ENCODE measurements around the gene TNKS1BP1.
A peak's percentile ranks its signal among the peaks of the same experiment; 100 is the strongest.
"Not testable (repeated sequence)": the region's sequence is repeated elsewhere in the genome, so short reads cannot be mapped to it uniquely, and the experiment has no call there.

The TNKS1BP1 gene, protein sequence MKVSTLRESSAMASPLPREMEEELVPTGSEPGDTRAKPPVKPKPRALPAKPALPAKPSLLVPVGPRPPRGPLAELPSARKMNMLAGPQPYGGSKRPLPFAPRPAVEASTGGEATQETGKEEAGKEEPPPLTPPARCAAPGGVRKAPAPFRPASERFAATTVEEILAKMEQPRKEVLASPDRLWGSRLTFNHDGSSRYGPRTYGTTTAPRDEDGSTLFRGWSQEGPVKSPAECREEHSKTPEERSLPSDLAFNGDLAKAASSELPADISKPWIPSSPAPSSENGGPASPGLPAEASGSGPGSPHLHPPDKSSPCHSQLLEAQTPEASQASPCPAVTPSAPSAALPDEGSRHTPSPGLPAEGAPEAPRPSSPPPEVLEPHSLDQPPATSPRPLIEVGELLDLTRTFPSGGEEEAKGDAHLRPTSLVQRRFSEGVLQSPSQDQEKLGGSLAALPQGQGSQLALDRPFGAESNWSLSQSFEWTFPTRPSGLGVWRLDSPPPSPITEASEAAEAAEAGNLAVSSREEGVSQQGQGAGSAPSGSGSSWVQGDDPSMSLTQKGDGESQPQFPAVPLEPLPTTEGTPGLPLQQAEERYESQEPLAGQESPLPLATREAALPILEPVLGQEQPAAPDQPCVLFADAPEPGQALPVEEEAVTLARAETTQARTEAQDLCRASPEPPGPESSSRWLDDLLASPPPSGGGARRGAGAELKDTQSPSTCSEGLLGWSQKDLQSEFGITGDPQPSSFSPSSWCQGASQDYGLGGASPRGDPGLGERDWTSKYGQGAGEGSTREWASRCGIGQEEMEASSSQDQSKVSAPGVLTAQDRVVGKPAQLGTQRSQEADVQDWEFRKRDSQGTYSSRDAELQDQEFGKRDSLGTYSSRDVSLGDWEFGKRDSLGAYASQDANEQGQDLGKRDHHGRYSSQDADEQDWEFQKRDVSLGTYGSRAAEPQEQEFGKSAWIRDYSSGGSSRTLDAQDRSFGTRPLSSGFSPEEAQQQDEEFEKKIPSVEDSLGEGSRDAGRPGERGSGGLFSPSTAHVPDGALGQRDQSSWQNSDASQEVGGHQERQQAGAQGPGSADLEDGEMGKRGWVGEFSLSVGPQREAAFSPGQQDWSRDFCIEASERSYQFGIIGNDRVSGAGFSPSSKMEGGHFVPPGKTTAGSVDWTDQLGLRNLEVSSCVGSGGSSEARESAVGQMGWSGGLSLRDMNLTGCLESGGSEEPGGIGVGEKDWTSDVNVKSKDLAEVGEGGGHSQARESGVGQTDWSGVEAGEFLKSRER (N-terminal part only)

DNA sequence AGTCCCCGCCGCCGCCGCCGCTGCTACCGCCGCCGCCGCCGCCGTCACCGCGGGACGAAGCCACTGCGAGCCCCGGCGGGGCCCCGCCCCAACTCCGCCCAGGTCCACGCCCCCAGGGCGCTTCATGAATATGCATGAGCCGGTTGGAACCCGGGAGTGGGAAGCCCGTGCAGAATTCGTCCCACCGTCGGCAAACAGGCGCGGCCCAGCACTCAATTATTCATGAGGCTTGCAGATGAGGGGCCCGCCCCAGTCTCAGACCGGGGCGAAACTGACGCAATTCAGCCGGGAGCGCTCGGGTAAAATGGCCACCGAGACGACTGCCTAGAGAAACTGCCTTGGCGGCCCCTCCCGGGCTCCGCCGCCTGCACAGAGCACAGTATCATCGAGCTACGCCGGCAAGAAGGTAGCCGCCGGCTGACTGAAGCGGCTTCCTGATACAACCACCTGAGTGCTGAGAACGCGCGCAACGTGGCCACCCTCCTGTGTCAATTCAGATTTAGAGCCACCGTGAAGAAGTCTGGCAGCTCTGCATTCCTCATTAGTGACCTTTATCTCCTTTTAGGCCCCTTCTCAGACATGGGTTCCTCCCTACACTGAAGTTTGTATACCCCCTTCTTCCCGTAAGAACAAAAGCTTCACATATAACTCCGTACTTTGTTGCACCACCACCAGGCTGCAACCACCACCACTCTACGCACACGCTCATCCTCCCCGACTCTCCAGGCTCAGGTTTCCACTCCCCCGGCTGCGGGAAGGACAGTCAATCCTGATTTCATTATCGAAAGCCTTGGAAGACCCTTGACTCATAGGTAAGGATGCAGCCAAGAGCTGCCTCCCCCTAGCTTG lies at the start of gene TNKS1BP1:
Gene TNKS1BP1 (minus strand): TSS at position 67 of the 849 bp plus-strand sequence. CDS start 3,067 bp downstream, outside the sequence.
- DNase-seq (ENCODE audit: low spot score): peak; percentile 97

DNA sequence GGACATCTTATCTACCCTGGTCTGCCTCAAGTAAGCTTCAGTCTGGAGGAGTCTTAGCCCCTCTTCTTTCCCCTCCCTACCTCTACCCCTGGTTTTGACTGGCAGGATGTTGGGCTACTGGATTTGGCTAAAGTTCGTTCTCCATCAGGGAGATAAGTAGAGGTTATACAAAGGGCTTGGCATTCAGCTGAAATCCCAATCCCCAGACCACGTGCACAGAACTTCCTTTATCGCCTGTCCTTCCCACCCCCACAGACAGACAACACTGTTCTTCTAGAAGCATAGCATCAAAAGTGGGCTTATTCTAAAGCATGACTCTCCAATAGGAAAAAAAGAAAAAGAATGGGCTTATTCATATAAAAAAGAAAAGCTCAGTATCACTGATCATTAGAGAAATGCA lies 48.4 kb upstream of the TNKS1BP1 start:
- no peak for DNase-seq (ENCODE audit: low spot score)

DNA sequence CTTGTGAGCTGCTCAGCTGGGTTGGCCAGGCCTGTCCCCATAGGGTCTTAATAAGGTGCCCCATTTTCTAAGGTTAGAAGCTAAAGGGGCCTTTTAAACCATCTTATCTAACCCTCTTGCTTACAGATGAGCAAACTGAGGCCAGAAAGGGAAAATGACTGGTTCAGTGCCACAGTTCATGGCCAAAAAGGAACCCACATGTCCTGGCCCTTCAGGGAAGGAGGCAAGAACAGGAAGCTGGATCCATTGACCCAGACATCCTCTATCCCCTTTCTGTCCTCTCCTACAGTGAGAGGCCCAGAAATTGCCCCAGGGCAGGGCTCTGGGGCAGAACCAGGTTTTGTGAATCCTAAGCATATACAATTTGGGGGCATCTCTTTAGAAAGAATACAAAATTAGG lies 46.2 kb upstream of the TNKS1BP1 start:
- no peak for DNase-seq (ENCODE audit: low spot score)

DNA sequence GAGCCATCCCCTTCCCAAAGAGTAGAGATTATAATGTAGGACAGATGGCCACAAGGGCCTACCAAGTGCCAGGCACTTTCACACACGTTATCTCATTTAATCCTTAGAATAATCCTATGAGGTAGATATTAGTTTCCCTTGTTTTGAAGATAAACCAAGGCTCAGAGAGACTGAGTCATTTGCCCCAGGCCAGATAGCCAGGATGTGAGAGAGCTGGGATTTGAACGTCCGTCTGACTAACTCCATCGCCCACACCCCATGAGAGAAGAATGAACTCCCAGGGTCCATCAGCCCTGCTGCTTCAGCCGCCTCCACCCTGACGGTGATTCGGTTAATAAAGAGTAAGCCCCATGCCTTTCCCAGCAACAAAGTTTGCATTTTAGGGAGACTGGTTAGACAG lies 45.5 kb upstream of the TNKS1BP1 start:
- DNase-seq (ENCODE audit: low spot score): no peak

DNA sequence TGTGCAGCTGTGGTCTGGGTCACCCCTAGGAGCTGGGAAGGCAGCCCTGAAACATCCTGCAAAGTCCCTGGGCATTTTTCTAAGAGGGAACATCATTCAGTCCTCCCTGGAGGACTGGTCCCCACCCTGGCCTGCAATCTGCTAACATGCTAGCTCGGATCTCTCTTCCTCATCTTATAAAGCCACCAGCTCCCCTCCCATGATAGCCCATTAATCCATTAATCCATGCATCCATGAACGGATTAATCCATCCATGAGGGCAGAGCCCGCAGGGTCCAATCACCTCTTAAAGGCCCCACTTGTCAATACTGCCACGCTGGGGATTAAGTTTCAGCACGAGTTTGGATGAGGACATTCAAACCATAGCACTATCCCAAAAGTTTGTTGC lies 44.1 kb upstream of the TNKS1BP1 start:
- DNase-seq (ENCODE audit: low spot score): no peak

DNA sequence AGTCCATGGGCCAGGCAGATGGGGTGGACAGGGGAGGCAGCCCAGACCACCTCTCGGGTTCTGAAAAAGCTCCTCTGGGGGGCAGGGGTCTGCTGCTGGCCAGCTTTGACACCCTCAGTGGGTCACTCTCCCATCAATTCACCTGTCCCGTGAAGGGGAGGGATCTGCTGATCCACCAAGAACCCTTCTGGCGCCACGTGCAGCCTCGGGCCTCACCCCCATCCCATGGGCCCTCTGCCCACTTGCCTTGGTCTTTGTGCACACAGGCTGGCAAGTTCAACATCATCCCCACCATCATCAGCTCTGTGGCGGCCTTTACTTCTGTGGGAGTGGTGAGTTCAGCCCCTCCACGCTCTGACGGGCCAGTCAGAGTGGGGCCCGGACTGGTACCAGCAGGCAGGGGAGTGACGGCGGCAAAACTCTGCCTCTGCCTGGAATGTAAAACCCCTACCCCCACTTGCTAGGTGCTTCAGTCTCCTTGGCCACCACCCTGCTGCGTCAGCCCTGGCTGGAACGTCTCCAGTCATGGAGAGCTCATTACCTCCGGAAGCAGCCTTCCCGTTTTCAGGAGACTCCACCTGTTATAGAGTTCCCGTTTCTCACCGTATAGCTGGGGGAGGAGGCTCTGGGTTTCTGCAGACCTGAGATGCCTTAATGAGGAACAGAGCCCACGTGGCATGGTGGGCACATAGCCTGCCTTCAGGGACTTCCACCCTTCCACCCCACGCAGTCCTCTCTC lies 43.5 kb upstream of the TNKS1BP1 start:
- DNase-seq (ENCODE audit: low spot score): no peak

DNA sequence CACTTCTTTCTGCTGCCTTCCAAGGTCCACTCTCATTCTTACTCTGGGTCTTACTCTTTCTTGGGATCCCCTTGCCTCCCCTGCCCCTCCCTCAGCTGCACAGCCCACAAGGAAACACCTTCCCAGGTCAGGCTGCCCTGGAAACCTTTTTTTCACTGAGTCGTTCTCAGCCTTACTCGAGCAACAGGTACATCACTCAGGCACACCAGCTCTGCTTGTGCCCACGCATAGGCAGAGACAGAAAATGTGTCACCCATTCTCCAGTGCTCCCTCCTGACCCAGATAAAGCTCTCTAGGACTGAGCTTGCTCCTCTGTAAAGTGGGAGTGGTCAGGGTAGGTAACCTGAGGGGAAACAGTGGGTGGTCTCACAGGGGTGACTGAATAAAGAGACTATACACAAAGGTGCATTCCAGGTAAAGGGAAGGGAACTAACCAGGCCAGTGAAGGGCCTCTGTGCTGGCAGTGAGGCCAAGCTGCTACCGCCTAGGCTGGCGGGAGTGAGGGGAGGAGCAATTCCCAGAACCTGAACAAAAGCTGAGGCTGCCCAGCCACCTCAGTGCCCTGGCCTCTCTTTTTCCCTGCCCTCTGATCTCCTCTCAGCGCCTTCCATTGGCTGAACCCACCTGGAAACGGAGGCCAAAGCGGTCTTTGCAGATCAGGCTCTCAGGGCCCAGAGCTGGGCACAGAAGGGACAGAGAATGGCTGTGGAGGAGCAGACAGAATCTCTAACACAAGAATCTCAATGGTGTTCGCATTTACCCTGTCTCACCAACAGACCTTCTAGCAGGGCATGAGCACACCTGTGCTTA lies 40.3 kb upstream of the TNKS1BP1 start:
- DNase-seq (ENCODE audit: low spot score): no peak

DNA sequence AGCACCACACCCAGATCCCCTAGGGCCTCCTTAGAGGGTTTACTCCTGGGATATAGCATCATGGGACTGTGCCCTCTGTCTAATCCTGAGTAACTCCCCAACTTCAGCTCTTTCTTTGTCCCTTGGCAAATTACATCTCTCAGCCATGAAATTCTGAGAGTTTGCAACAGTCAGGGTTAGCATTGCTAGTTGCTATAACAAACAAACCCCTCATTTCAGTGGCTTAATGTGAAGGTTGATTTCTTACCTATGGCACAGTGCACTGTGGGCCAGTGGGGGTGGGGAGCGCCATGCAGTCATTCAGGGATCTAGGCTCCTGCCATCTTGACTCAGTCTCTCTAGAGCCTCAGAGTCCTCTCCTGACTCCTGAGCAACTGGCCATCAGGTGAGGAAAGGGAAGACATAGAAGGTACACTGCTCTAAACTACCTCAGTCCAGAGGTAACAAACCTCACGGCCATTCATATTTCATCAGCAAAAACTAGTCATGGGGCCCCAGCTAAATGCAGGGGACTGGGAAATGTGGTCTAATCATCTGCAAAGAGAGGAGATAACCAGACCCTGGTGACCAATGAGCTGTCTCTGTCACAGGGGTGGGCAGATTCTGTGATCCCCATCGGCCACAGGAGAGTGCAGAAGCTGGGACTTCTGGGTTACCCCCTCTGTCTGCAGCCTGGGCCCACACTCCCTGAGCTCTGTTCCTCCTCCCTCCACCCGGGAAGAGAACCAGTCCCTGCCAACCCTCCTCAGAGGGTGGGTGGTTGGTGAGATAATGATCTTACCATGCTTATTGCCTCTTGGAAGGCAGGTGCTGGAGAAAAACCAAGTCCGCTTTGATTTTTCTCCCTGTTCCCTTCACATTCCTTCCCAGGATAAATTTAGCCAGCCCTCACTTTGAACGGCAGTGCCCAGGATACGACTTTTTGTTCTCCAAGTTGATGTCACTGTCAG lies 38.7 kb upstream of the TNKS1BP1 start:
- no peak for DNase-seq (ENCODE audit: low spot score)

DNA sequence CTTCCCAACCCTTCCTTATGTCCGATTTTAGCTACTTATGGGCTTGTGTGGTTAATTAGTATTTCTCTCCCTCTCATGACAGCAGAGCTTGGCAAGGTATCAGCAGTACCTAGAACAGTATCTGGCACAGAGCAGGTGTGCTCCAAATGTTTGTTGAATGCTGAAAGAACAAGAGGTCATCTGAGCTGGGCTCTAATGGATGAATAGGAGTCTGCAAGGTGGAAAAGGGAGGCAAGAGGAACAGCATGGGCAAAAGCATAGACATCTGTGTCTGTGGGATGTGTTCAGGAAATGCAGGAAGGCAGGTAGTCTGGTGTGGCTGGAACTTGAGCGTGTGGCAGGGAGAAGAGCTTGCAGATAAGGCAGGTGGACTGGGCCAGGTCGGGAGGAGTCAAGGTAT lies 37.2 kb upstream of the TNKS1BP1 start:
- DNase-seq (ENCODE audit: low spot score): no peak

DNA sequence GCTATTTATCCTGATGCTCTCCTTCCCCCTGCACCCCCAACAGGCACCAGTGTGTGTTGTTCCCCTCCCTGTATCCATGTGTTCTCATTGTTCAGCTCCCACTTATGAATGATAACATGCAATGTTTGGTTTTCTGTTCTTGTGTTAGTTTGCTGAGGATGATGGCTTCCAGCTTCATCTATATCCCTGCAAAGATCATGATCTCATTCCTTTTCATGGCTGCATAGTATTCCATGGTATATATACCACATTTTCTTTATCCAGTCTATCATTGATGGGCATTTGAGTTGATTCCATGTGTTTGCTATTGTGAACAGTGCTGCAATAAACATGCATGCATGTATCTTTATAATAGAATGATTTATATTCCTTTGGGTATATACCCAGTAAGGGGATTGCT lies 36.7 kb upstream of the TNKS1BP1 start:
- not testable (repeated sequence) for DNase-seq (ENCODE audit: low spot score)

DNA sequence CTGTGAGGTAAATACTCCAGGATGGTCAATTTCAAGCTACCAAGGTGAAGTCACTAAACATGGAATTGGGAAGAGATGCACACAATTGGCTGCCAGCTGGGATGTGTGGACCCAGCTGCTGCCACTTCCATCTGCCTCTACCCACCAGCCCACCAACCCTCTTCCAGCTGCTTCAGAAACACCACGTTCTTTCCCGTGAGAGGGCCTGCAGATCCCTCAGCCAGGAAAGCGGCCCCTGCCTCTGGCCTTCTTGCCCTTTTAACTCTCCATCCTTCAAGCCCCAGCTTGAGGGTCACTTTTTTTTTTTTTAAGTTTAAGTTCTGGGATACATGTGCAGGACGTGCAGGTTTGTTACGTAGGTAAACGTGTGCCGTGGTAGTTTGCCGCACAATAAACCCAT lies 36.2 kb upstream of the TNKS1BP1 start:
- DNase-seq (ENCODE audit: low spot score): no peak

DNA sequence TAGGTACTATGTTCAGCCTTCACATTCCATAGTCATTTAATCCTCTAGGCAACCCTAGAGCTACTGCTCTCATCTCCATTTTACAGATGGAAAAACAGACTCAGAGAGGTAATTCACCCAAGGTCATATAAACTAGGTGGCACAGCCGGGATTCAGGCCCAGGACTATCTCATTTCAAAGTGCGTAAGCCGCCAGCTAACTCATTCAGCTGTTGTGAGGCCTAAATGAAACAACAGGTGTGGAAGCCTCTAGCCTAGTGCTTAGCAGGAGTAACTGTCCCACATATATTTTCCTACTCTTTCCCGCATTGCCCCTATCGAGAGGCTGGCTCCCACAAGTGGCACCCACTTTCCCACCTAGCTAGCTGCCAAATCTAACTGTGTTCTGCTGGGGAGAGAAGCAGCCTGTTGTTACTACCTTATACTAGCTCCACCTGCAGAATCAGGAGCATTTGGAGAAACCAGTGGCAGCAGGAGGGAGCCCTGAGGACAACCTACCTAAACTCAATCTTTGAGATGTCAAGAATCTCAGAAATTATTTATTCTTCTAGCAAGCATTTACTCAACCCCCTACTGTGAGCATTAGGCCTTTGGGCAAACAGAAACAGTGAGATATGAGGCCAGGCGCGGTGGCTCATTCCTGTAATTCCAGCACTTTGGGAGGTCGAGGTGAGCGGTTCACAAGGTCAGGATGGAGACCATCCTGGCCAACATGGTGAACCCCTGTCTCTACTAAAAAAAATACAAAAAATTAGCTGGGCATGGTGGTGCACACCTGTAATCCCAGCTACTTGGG lies 35.3 kb upstream of the TNKS1BP1 start:
- DNase-seq (ENCODE audit: low spot score): no peak

DNA sequence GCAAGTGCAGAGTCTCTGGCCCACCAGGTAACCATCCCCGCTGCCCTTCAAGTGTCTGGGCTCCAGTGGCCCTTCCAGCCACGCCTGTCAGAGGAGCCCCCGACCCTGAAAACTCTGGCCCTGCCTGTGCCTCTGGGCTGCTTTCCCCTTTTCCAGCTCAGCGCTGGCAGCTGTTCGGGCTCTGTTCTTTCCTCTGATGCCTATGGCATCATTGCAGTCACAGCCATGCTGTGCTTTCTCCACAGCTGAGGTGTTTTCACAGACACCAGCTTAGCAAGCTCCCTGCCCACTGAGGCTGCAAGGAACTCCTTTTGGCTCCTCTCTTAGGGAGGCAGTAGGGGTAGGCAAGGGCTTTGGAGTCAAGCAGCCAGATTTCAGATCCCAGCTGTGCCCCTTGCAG lies 34.6 kb upstream of the TNKS1BP1 start:
- no peak for DNase-seq (ENCODE audit: low spot score)

DNA sequence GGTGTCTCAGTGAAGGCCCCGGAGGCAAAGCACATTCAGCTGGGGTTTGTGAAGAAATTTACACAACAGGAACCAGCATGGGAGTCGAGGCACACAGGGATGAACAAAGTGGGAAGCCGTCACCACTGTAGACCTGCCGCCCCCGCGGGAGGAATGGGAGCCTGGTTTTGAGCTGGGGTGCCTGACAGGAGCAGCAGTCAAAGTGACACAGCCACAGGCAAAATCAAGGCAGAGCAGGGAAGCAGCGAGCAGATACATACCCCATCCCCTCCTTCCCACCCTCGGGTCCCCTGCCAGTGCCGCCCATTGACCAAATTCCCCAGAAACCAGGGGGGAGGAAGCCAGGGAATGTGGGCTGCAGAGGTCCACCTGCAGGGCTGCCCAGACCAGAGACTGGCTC lies 34.2 kb upstream of the TNKS1BP1 start:
- no peak for DNase-seq (ENCODE audit: low spot score)

DNA sequence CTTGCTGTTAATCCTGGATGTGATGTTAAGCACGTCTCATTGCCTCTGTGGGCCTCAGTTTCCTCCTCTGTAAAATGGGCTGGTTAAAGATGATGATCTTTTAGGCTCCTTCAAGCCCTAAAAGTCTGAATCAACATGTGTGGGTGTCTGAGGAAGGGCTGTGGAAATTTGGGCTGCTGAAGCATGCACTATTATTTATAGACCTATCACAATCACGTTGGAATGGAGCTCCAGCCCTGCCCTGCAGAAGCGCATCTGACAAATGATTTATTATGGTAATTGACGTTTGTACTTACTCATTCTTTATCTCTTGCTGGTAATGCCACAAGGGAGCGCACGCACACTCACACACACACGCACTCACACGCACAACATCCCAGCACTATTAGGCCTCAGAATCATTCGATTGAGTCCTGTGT lies 33.8 kb upstream of the TNKS1BP1 start:
- DNase-seq (ENCODE audit: low spot score): no peak

DNA sequence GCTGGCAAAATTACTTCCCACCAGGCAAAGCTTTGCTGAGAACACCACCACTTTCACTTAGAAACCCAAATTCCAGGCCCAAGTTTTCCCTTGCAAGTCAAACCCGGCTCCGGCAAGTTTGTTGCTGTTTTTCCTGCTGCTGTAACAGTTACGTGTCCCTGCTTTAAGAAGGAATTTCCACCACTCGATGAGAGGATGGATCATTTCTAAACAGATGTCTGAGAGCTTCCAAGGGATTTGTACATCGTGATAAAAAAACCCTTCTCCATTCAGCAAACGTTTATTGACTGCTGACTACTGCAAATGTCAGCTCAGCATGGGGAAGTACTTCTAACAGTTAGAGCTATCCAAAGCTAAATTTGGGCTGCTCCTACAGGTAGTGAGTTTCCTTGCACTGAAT lies 33.1 kb upstream of the TNKS1BP1 start:
- DNase-seq (ENCODE audit: low spot score): no peak

DNA sequence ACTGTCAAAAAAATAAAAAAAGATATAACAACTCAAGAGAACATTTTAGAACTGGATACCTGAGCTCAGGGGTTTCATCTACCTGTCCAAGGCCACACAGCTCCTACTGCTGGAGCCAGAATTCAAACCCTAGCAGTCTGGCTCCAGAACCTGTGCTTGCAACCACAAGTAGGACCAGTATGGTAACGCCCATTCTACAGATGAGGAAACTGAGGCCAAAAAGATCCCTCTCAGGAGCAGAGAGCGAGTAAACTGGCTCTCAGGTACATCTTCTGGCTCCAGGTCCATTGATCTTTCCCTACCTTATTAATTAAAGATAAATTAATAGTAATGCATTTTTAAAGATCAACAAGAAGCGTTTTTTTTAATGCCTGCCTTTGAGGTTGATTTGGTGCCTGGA lies 32.6 kb upstream of the TNKS1BP1 start:
- no peak for DNase-seq (ENCODE audit: low spot score)

DNA sequence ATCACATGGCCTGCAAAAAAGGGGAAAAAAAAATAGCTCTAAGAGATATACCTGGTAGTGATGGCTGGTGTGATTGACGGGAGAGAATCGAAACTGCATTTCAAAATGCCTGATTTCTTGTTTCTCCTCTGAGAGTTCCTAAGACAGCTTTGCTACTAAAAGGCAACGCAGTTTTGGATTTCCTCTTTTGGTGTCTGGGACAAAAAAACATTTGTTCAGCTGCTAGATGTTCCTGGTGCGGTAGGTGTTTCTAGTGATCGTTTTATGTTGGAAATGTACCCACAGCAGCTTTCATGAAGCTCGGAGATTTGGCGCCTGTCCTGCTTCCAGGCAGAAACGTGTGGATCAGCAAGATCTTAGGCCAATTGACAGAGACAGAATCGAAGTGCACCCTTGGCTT lies 31.5 kb upstream of the TNKS1BP1 start:
- no peak for DNase-seq (ENCODE audit: low spot score)
